ENCODE measurements around the gene KRTAP2-3.

- no peak for TF ChIP-seq CHD4 (IDR thresholded peaks at IDR 0.05; ENCODE audit: borderline replicate concordance)
- TF ChIP-seq HMGXB4 (CRISPR knock-in tag; IDR thresholded peaks at IDR 0.05; ENCODE audit: borderline replicate concordance), result no peak
These were observed 41.4 kb downstream of the KRTAP2-3 start for GRCh38 chr17:41018541-41018940.
